ENCODE data around the gene TCEANC.

- no peak for TF ChIP-seq GATA2 (IDR thresholded peaks at IDR 0.05; ENCODE audit: low read depth, low read length)
- TF ChIP-seq GATA3 (IDR thresholded peaks at IDR 0.05; ENCODE audit: low read depth, low read length), result no peak
These were observed 38.8 kb upstream of the TCEANC start for GRCh38 chrX:13614154-13614553.
